DMS153 (cell line): ENCODE data around the gene RNF212.
"Not testable (repeated sequence)": the region's sequence is repeated elsewhere in the genome, so short reads cannot be mapped to it uniquely, and the experiment has no call there.

ENCODE experiments used
- DNase-seq: peaks from one replicate; lab custom pipeline; 2025; lab: John Stamatoyannopoulos, UW

RNF212 gene, protein sequence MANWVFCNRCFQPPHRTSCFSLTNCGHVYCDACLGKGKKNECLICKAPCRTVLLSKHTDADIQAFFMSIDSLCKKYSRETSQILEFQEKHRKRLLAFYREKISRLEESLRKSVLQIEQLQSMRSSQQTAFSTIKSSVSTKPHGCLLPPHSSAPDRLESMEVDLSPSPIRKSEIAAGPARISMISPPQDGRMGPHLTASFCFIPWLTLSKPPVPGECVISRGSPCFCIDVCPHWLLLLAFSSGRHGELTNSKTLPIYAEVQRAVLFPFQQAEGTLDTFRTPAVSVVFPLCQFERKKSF

GRCh38 chr4:1113311-1114009 is at the start of gene RNF212:
RNF212 (minus strand) TSS chr4:1113564; CDS start chr4:1113464, 100 bp downstream.
- no peak for DNase-seq

DNA sequence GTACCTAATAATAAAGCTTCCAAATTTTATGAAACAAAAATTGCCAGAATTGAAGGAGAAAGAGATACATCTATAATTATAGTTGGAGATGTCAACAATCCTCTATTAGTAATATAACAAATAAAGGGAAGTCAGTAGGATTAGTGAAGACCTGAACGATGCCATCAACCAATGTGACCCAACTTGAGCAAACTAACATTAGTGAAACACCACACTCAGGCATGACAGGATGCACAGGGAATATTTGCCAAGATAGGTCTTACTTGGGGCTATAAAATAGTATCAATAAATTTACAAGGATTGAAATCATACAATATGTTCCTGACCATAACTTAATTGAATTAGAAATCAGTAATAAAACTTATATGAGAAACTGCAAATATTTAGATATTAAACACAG is 47.0 kb upstream of the RNF212 start:
- DNase-seq, result no peak

DNA sequence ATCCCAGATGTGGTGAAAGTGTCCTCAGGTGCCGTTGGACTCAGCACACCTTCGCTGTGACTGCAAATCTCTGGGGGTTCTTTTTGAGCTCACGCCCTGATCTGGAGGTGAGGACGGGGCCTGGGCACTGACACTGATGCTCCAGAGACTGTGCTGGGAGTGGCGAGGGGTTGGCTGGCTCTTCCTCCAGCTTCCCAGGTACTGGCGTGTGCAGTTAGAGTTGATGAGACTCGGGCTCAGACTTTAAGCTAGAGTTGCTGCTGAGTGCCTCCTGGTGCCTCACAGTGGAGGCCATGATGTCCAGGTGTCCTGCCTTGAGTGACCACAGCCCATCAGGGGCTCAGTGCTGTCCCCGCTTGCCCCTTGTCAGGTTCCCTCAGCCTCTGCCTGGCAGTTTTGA is 42.7 kb upstream of the RNF212 start:
- DNase-seq, result no peak

GRCh38 chr4:1155314-1155713 is 42.0 kb upstream of the RNF212 start:
- no peak for DNase-seq

DNA sequence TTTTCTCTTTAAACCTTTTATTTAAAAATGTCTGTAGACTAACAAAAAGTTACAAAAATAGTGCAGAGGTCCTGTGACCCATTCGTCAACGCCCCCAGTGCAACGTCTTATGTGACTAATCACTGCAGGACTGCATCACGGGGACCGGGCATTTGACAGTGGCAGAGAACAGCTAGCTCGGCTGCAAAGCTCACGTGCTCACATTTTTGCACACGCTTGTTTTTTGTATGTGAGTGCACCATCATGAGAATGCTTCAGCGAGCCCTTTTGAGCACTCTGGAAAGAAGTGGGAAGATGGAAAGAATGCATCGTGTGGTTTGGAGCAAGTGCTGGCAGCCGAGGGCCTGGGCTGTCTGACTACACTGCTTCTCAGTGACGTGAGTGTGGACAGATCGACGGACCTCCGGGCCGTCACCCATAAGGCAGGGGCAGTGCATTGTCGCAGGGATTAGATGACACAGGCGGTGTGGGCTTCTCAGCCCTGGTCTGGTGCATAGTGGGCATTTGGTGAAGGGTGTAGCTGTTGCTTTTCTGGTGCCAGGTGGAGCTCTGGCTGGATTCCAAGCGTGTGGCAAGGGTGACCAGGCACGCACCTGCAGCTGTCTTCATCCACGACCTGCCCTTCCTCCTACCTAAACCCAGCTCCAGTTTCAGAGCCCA is 41.3 kb upstream of the RNF212 start:
- no peak for DNase-seq

- no peak for DNase-seq
These were observed 40.8 kb upstream of the RNF212 start for GRCh38 chr4:1154126-1154522.

DNA sequence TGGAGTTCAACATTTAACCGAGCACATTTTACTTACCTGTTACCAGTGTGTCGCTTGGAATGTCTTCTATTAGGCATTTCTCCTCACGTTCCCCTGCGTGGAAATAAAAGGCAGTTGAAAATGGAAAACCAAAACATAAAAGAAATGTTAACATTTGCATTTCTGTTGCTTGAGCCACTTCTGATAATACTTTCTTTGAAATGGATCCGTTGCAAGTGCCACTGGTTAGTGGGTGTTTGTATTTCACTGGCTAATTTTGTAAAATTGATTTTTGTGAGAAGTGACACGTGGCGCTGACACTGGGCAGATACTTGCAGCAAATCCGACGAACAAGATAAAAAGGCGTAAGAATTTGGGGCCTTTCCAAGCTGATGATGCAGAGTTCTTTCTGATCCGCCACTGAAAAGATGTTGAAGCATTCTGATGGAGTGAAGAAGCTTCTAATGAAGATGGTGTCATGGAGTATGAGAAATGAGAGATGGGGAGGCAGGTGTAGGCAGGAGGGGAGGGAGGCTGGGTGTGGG is 40.3 kb upstream of the RNF212 start:
- DNase-seq, result no peak

GRCh38 chr4:1152290-1152689 is 38.9 kb upstream of the RNF212 start:
- DNase-seq, result no peak

- DNase-seq, result no peak
These were observed 38.2 kb upstream of the RNF212 start for GRCh38 chr4:1151541-1151940.

DNA sequence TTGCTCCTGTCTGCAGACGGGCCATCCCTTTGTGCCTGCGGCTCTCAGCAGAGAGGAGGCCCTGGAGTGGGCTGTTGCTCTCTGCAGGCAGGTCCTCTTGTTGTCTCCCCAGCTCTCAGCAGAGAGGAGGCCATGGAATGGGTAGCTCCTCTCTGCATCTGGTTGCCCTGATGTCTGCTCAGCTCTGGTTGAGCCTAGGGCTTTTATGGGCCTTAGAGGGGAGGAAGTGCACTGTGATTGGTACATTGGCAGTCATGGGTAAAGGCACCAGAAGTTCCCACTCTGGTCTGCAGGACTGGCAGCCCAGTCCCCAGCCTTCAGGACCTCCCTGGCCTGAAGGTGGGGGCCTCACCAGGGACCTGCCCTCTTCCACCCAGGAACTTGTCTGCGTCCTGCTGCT is 37.5 kb upstream of the RNF212 start:
- no peak for DNase-seq

GRCh38 chr4:1139860-1140259 is 26.5 kb upstream of the RNF212 start:
- DNase-seq, result no peak

DNA sequence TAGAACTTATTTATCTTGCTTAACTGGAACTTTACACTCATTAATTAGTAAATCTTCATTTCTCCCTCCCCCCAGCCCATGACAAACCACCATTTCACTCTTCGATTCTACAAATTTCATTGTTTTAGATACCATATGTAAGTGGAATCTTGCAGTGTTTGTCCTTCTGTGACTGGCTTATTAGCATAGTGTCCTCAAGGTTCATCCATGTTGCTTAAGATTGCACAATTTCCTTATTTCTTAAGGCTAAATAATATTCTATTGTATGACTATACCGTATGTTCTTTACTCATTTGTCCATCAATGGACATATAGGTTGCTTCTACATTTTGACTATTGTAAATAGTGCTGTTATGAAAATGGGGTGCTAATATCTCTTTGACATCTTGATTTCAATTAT is 24.5 kb upstream of the RNF212 start:
- DNase-seq, result no peak

- DNase-seq, result no peak
These were observed 23.9 kb upstream of the RNF212 start for GRCh38 chr4:1137063-1137776.

GRCh38 chr4:1136048-1136447 is 22.7 kb upstream of the RNF212 start:
- no peak for DNase-seq

DNA sequence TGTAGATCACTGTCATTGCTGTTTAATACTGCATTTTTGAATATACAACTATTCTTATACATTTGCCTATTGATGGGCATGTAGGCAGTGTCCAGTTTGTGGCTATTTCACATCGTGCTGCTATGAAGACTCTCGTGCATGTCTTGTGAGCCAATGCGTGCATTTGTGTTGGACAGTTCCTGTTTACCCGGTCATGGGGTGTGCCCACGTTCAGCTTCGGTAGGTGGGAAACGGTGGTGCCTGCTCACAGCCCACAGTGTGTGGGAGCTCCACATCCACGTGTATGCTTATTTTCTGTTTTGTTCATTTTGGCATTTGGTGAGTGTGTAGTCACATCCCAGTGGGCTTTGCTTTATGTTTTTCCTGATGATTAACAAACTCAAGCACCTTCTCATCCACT is 19.7 kb upstream of the RNF212 start:
- DNase-seq, result no peak

- no peak for DNase-seq
These were observed 17.2 kb upstream of the RNF212 start for GRCh38 chr4:1130316-1131186.

- no peak for DNase-seq
These were observed 13.1 kb upstream of the RNF212 start for GRCh38 chr4:1126506-1126905.

- DNase-seq, result not testable (repeated sequence)
These were observed 12.1 kb upstream of the RNF212 start for GRCh38 chr4:1125466-1125865.

GRCh38 chr4:1124818-1125217 is 11.5 kb upstream of the RNF212 start:
- DNase-seq, result no peak

DNA sequence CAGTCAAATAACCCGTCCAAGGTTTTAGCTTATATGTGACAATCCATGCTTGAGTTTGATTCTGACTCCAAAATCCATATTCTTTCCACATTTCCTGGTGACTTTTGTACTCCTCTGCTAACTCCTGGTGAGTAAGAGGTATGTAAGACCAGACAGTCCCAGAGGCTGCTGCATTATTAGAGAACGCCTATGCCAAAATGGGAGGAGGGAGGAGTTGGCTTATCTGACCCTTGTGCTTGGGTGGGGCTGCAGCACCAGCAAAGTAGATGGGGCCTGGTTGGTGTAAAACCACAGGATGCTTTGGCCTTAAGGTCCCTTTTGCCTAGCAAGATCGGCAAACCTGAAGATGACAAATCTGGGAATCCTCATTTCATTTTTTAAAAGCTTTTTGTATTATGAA is 9.1 kb upstream of the RNF212 start:
- DNase-seq, result no peak

GRCh38 chr4:1116838-1117237 is 3.5 kb upstream of the RNF212 start:
- DNase-seq, result no peak
